ENCODE measurements around the gene CNTNAP5. TPM values are rescaled to one million over a fixed set of nuclear protein-coding genes. Genes with fewer than 3 reads are reported as not detected.

Gene CNTNAP5
- total RNA-seq, 1 experiment from 2014 or later, result 0.48 TPM

GRCh38 chr2:124692216-124692615, 667.1 kb downstream of the CNTNAP5 start:
- Histone ChIP-seq H3K4me2 (ENCODE audit: insufficient read depth, insufficient read length, low read length) (no peak overlapping the region), H3K56ac (ENCODE audit: insufficient read length, low read depth, low read length) (no peak overlapping the region), H3K4ac (ENCODE audit: low read depth, low read length) (no peak overlapping the region), H2AFZ (ENCODE audit: low read length) (no peak overlapping the region), H4K20me1 (ENCODE audit: control insufficient read depth, insufficient read depth, insufficient read length) (no peaks in the 10 kb centered on the region), H3K27me3 (ENCODE audit: insufficient read depth, low read length) (no peaks in the 10 kb centered on the region), H3K4me1 (ENCODE audit: insufficient read depth, low read length) (no peaks in the 10 kb centered on the region), H3K27ac (ENCODE audit: insufficient read length, low read depth, low read length) (no peak overlapping the region), H3K23ac (ENCODE audit: insufficient read length, low read depth, low read length) (no peak overlapping the region), H4K8ac (replicated peaks; ENCODE audit: insufficient read length, low read depth, low read length) (no peak overlapping the region), H3K14ac (ENCODE audit: insufficient read depth, low read length) (no peak overlapping the region), H3K79me1 (ENCODE audit: insufficient read depth, low read depth, low read length, poor library complexity, severe bottlenecking) (no peaks in the 10 kb centered on the region), H3T11ph (ENCODE audit: low read length) (no peak overlapping the region), H3K79me2 (ENCODE audit: insufficient read depth, low read length) (no peaks in the 10 kb centered on the region; the same call in 1 of the 2 replicates), H2BK120ac (ENCODE audit: low read depth, low read length, poor library complexity, severe bottlenecking) (no peak overlapping the region), H3K18ac (ENCODE audit: insufficient read length, low read depth, low read length) (no peak overlapping the region), H3K9ac (ENCODE audit: extremely low read depth, insufficient read length, low read length) (no peak overlapping the region), H4K5ac (ENCODE audit: insufficient read length, low read depth, low read length) (no peak overlapping the region), H2BK12ac (ENCODE audit: insufficient read length, low read depth, low read length) (no peak overlapping the region), H4K91ac (ENCODE audit: insufficient read length, low read depth, low read length) (no peak overlapping the region), H3K23me2 (ENCODE audit: insufficient read length, low read depth, low read length, poor library complexity, severe bottlenecking) (no peaks in the 10 kb centered on the region), H2BK5ac (ENCODE audit: insufficient read length, low read length) (no peak overlapping the region), H2BK20ac (ENCODE audit: low read depth, low read length, poor library complexity, severe bottlenecking) (no peak overlapping the region), H2BK15ac (ENCODE audit: low read depth, low read length) (no peak overlapping the region), H2AK5ac (ENCODE audit: insufficient read length, low read length) (no peak overlapping the region), H3K9me3 (ENCODE audit: control insufficient read depth, low read depth, low read length) (no peaks in the 10 kb centered on the region)
- peaks cover 2 to 8% (median 5%) of the 10 kb centered on the region in 3 experiments; a peak in 1 of 7 replicates for H3K36me3 Mint-ChIP-seq (ENCODE audit: insufficient read depth in 1 of 3, low read depth in 3 of 3)
- H3K4me3 Mint-ChIP-seq, result no peak overlapping the region
- H3K27me3 Mint-ChIP-seq (ENCODE audit: low read depth), result no peaks in the 10 kb centered on the region
- H3K9me3 Mint-ChIP-seq, result peaks cover 7 to 14% of the 10 kb centered on the region in 2 experiments; a peak in 4 of 5 replicates
- no peak for TF ChIP-seq CTCF (conservative IDR thresholded peaks at IDR 0.05)
- H3K4me1 Mint-ChIP-seq, result peaks cover 0 to 2% of the 10 kb centered on the region in 2 experiments; a peak in 1 of 4 replicates
- no peak overlapping the region for H3K27ac Mint-ChIP-seq
- DNase-seq, result no peak
